ENCODE data around the gene UCHL5. TPM values are rescaled to one million over a fixed set of nuclear protein-coding genes. Genes with fewer than 3 reads are reported as not detected.

The UCHL5 gene
- total and polyA plus RNA-seq, 4 donors: 14.5 to 29.7 (median 21.6) TPM

GRCh38 chr1:193087893-193088292, 28.7 kb upstream of the UCHL5 start (continued):
- TF ChIP-seq REST (IDR thresholded peaks at IDR 0.05) (no peak), ATF3 (IDR thresholded peaks at IDR 0.05) (no peak), FOXA1 (IDR thresholded peaks at IDR 0.05) (no peak), NR2F2 (IDR thresholded peaks at IDR 0.05) (no peak), HNF4G (IDR thresholded peaks at IDR 0.05) (no peak), ZBTB33 (IDR thresholded peaks at IDR 0.05) (no peak), GABPA (IDR thresholded peaks at IDR 0.05 in 1 of 2, conservative IDR thresholded peaks at IDR 0.05 in 1 of 2) (no peak)

- Histone ChIP-seq H3K9ac (ENCODE audit: low read depth in 1 of 2, low read length in 2 of 2) (no peak overlapping the region), H3K9me3 (ENCODE audit: control insufficient read depth in 4 of 4, low read length in 3 of 4) (no peaks in the 10 kb centered on the region), H3K36me3 (ENCODE audit: control insufficient read depth in 4 of 4, insufficient read depth in 3 of 4, low read depth in 1 of 4, low read length in 3 of 4) (peaks cover 0 to 31% (median 20%) of the 10 kb centered on the region in 4 donors), H3K27ac (ENCODE audit: low read depth in 1 of 2, low read length in 2 of 2) (no peak overlapping the region), H3K4me1 (ENCODE audit: control insufficient read depth in 4 of 4, insufficient read depth in 4 of 4, low read length in 3 of 4) (no peaks in the 10 kb centered on the region), H3K27me3 (ENCODE audit: control insufficient read depth in 4 of 4, insufficient read depth in 4 of 4, low read length in 3 of 4) (no peaks in the 10 kb centered on the region), H3K4me3 (ENCODE audit: low read depth in 1 of 3, low read length in 3 of 3) (no peak overlapping the region)
- DNase-seq (ENCODE audit: low spot score): no peak
- TF ChIP-seq NR2F2 (IDR thresholded peaks at IDR 0.05): no peak
- no peak for TF ChIP-seq HNF4G (IDR thresholded peaks at IDR 0.05)
- TF ChIP-seq TAF1 (conservative IDR thresholded peaks at IDR 0.05): no peak
- no peak for TF ChIP-seq FOXA2 (IDR thresholded peaks at IDR 0.05)
- no peak for TF ChIP-seq ZBTB33 (IDR thresholded peaks at IDR 0.05)
- TF ChIP-seq YY1 (IDR thresholded peaks at IDR 0.05): no peak
- no peak for TF ChIP-seq EGR1 (IDR thresholded peaks at IDR 0.05; ENCODE audit: low read depth in 2 of 2)
- no peak for TF ChIP-seq REST (IDR thresholded peaks at IDR 0.05)
- TF ChIP-seq ATF3 (IDR thresholded peaks at IDR 0.05): no peak
- TF ChIP-seq JUND (IDR thresholded peaks at IDR 0.05): no peak
- TF ChIP-seq SP1 (IDR thresholded peaks at IDR 0.05): no peak
- no peak for TF ChIP-seq RXRA (IDR thresholded peaks at IDR 0.05)
- no peak for TF ChIP-seq HNF4A (conservative IDR thresholded peaks at IDR 0.05)
- TF ChIP-seq FOXA1 (IDR thresholded peaks at IDR 0.05): no peak
- TF ChIP-seq GABPA (IDR thresholded peaks at IDR 0.05 in 1 of 2, conservative IDR thresholded peaks at IDR 0.05 in 1 of 2): no peak
- no peak for TF ChIP-seq CTCF (IDR thresholded peaks at IDR 0.05; ENCODE audit: low read depth, low read length, missing input control)
- TF ChIP-seq RAD21 (IDR thresholded peaks at IDR 0.05): no peak
- no peak for TF ChIP-seq MAX (IDR thresholded peaks at IDR 0.05)
- WGBS: 96% methylated on average over 3 of the region's 3 CpGs
Measured at GRCh38 chr1:193086342-193086741, 27.2 kb upstream of the UCHL5 start.
